ENCODE measurements around the gene GPR158. TPM values are rescaled to one million over a fixed set of nuclear protein-coding genes. Genes with fewer than 3 reads are reported as not detected.

The GPR158 gene
- total and polyA plus RNA-seq, 4 donors: 0.42 TPM; not detected in 3

DNA sequence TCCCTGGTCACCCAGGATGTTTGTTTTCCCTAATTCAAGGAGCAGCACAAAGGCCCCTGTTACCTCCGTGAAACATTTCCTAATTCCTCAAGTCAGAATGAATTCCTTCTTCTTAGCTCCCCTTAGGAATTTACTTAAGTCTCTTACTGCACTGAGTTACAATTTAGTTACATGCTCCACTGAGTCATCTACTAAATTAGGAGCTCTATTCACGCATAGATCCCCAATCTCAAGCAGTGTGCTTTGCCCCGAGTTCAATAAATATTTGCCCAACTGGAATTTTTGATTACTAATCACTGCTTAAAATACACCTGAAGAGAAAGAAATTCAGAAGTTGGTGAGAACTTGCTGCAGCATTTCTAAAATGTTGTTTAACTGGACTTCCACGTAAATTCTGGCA lies 429.8 kb downstream of the GPR158 start:
- H3K9me3 ChIP-seq (ENCODE audit: control insufficient read depth, low read length): no peaks in the 10 kb centered on the region
- DNase-seq (no peak), ATAC-seq (ENCODE audit: low FRiP score) (no peak)
- no peak overlapping the region for H3K27ac ChIP-seq (ENCODE audit: low read depth in 1 of 2, low read length in 2 of 2)
- intact Hi-C loops (cut with DNase I): no loop called here
- 49 to 50% methylated on average over 4 of the region's 4 CpGs for WGBS, 2 donors
- no peaks in the 10 kb centered on the region for H3K4me1 ChIP-seq (ENCODE audit: control insufficient read depth in 1 of 2, insufficient read depth in 2 of 2, low read length in 2 of 2)
- H3K36me3 ChIP-seq (ENCODE audit: control insufficient read depth in 1 of 2, insufficient read depth in 2 of 2, low read length in 1 of 2): no peaks in the 10 kb centered on the region
- no peak overlapping the region for H3K4me3 ChIP-seq (ENCODE audit: low read length in 2 of 2)
- H3K27me3 ChIP-seq (ENCODE audit: control insufficient read depth in 1 of 2, insufficient read depth in 2 of 2, low read length in 1 of 2): no peaks in the 10 kb centered on the region

DNA sequence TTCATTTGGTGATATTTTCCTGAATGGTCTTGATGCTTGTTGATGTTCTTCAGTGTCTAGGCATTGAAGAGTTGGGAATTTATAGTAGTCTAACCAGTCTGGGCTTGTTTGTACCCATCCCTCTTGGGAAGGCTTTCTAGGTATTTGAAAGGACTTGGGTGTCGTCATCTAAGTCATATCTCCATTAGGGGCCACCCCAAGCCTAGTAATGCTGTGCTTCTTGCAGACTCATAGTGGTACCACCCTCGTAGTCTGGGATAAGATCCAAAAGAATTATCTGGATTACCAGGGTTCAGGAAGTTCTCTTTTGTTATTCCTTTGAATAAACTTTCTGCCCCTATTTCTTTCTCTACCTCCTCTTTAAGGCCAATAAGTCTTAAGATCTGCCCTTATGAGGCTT lies 439.9 kb downstream of the GPR158 start:
- no peak for DNase-seq
- no peak overlapping the region for H3K27ac ChIP-seq (ENCODE audit: low read depth in 1 of 2, low read length in 2 of 2)
- H3K36me3 ChIP-seq (ENCODE audit: control insufficient read depth in 1 of 2, insufficient read depth in 2 of 2, low read length in 1 of 2): no peaks in the 10 kb centered on the region
- no peaks in the 10 kb centered on the region for H3K4me1 ChIP-seq (ENCODE audit: control insufficient read depth in 1 of 2, insufficient read depth in 2 of 2, low read length in 2 of 2)
- intact Hi-C loops (cut with DNase I): no loop called here
- no peaks in the 10 kb centered on the region for H3K9me3 ChIP-seq (ENCODE audit: control insufficient read depth, low read length)
- H3K27me3 ChIP-seq (ENCODE audit: control insufficient read depth in 1 of 2, insufficient read depth in 2 of 2, low read length in 1 of 2): no peaks in the 10 kb centered on the region
- H3K4me3 ChIP-seq (ENCODE audit: low read length in 2 of 2): no peak overlapping the region
- WGBS, 2 donors: 65 to 70% methylated on average over 2 of the region's 2 CpGs
- ATAC-seq (ENCODE audit: low FRiP score): no peak

DNA sequence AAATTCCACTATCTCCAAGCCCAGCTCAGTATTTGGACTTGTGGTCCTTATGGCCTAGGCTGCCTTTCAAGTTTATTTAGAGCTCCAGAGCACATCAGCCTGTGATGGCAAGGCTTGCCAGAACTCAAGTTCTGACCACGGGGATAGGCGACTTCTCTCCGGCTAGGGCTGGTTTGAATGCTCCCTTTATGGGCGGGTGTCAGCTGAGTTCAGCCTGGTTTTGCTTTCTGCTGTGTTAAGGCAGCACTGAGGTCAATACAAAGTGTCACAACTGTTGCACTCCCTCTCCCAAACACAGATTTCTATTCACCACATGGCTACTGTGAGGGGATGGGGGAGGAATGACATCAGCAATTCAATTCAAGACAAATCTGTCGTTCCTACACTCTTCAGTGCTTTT lies 441.1 kb downstream of the GPR158 start:
- Histone ChIP-seq H3K36me3 (ENCODE audit: control insufficient read depth in 1 of 2, insufficient read depth in 2 of 2, low read length in 1 of 2) (no peaks in the 10 kb centered on the region), H3K4me1 (ENCODE audit: control insufficient read depth in 1 of 2, insufficient read depth in 2 of 2, low read length in 2 of 2) (no peaks in the 10 kb centered on the region), H3K4me3 (ENCODE audit: low read length in 2 of 2) (no peak overlapping the region), H3K9me3 (ENCODE audit: control insufficient read depth, low read length) (no peaks in the 10 kb centered on the region), H3K27ac (ENCODE audit: low read depth in 1 of 2, low read length in 2 of 2) (no peak overlapping the region), H3K27me3 (ENCODE audit: control insufficient read depth in 1 of 2, insufficient read depth in 2 of 2, low read length in 1 of 2) (no peaks in the 10 kb centered on the region)
- no peak for ATAC-seq (ENCODE audit: low FRiP score)
- DNase-seq: no peak
- intact Hi-C loops (cut with DNase I): no loop called here
- 84 to 85% methylated on average over 5 of the region's 5 CpGs for WGBS, 2 donors

DNA sequence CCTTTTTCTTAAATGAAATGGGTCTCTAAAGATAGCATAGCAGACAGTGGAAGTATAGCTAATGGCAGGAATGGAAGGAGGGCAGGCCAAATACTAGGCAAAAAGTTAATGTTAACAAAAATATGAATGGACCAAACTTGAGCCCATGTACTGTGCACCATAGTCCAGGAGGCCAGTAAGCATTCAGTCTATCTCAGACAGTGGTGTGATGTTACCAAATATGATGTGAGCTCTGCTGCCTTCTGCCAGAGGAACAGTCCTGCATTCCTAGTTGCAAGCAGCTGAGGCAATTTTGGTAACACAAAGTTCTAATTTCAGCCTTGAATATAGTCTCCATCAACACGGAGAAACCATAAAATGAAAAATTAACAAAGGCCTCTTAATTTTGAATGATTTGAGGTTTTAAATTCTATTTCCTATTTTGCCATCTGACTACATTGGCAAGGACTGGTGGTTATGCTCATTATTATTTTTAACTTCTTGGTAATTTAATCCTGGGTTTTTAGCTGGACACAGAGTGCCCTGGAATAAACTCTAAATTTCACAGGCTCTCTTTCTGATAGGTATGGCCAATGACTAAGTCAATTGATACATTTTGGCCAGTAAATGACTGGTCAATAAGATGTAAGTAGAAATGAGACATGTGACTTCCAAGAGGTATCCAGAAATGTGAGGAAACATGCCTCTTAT lies 442.2 kb downstream of the GPR158 start:
- no peaks in the 10 kb centered on the region for H3K27me3 ChIP-seq (ENCODE audit: control insufficient read depth in 1 of 2, insufficient read depth in 2 of 2, low read length in 1 of 2)
- no peak for DNase-seq
- H3K4me3 ChIP-seq (ENCODE audit: low read length in 2 of 2): no peak overlapping the region
- H3K36me3 ChIP-seq (ENCODE audit: control insufficient read depth in 1 of 2, insufficient read depth in 2 of 2, low read length in 1 of 2): no peaks in the 10 kb centered on the region
- H3K4me1 ChIP-seq (ENCODE audit: control insufficient read depth in 1 of 2, insufficient read depth in 2 of 2, low read length in 2 of 2): no peaks in the 10 kb centered on the region
- intact Hi-C loops (cut with DNase I): no loop called here
- WGBS, 2 donors: 80 to 91% methylated on average over 1 of the region's 1 CpG
- no peaks in the 10 kb centered on the region for H3K9me3 ChIP-seq (ENCODE audit: control insufficient read depth, low read length)
- no peak overlapping the region for H3K27ac ChIP-seq (ENCODE audit: low read depth in 1 of 2, low read length in 2 of 2)
- ATAC-seq (ENCODE audit: low FRiP score): no peak

DNA sequence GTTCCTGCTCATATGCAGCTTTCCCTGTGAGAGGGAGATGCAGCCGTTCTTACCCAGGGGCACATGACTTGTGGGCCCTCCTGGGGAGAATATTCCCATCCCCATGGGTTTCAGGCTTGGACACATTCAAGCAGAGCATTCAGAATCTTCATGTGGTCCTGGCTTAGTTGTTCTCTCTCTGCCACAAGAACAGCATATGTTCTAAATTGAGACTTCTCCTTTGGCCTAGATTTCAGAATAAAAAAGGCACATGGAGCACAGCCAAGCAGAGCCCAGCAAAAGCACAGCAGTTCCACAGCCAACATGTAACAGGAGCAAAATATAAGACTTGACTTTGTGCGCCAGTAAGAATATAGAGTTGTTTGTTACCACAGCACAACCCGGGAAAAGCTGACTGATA lies 452.8 kb downstream of the GPR158 start:
- Histone ChIP-seq H3K4me1 (ENCODE audit: control insufficient read depth in 1 of 2, insufficient read depth in 2 of 2, low read length in 2 of 2) (no peaks in the 10 kb centered on the region), H3K4me3 (ENCODE audit: low read length in 2 of 2) (no peak overlapping the region), H3K36me3 (ENCODE audit: control insufficient read depth in 1 of 2, insufficient read depth in 2 of 2, low read length in 1 of 2) (no peaks in the 10 kb centered on the region), H3K9me3 (ENCODE audit: control insufficient read depth, low read length) (no peaks in the 10 kb centered on the region), H3K27ac (ENCODE audit: low read depth in 1 of 2, low read length in 2 of 2) (no peak overlapping the region), H3K27me3 (ENCODE audit: control insufficient read depth in 1 of 2, insufficient read depth in 2 of 2, low read length in 1 of 2) (no peaks in the 10 kb centered on the region)
- ATAC-seq (ENCODE audit: low FRiP score) (no peak), DNase-seq (no peak)
- intact Hi-C loops (cut with DNase I): no loop called here
- WGBS, 2 donors: 63 to 71% methylated on average over 3 of the region's 3 CpGs

DNA sequence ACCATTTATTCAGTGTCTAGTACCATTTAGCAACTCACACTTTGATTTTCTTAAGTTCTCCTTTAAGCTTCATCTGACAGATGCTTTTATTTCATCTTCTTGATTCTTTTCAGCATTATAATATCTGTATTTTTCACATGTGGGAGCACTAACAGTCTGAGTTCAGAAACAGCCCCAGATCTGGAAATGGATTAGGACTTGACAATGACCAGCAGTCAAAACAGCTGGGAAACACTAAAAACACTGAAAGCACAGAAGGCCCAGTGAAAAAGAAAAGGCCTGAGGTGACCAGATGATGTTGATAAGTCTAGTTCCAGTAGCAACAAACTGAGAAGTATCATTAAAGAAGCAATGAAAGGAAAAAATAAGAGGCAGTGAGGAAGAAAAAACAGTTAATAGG lies 454.5 kb downstream of the GPR158 start:
- no peak overlapping the region for H3K27ac ChIP-seq (ENCODE audit: low read depth in 1 of 2, low read length in 2 of 2)
- H3K4me3 ChIP-seq (ENCODE audit: low read length in 2 of 2): no peak overlapping the region
- H3K27me3 ChIP-seq (ENCODE audit: control insufficient read depth in 1 of 2, insufficient read depth in 2 of 2, low read length in 1 of 2): no peaks in the 10 kb centered on the region
- ATAC-seq (ENCODE audit: low FRiP score) (no peak), DNase-seq (no peak)
- no peaks in the 10 kb centered on the region for H3K36me3 ChIP-seq (ENCODE audit: control insufficient read depth in 1 of 2, insufficient read depth in 2 of 2, low read length in 1 of 2)
- intact Hi-C loops (cut with DNase I): no loop called here
- H3K9me3 ChIP-seq (ENCODE audit: control insufficient read depth, low read length): no peaks in the 10 kb centered on the region
- no peaks in the 10 kb centered on the region for H3K4me1 ChIP-seq (ENCODE audit: control insufficient read depth in 1 of 2, insufficient read depth in 2 of 2, low read length in 2 of 2)

GRCh38 chr10:25631471-25631870 lies 456.7 kb downstream of the GPR158 start:
- Histone ChIP-seq H3K27me3 (ENCODE audit: control insufficient read depth in 1 of 2, insufficient read depth in 2 of 2, low read length in 1 of 2) (no peaks in the 10 kb centered on the region), H3K4me3 (ENCODE audit: low read length in 2 of 2) (no peak overlapping the region), H3K27ac (ENCODE audit: low read depth in 1 of 2, low read length in 2 of 2) (no peak overlapping the region), H3K4me1 (ENCODE audit: control insufficient read depth in 1 of 2, insufficient read depth in 2 of 2, low read length in 2 of 2) (no peaks in the 10 kb centered on the region), H3K36me3 (ENCODE audit: control insufficient read depth in 1 of 2, insufficient read depth in 2 of 2, low read length in 1 of 2) (no peaks in the 10 kb centered on the region), H3K9me3 (ENCODE audit: control insufficient read depth, low read length) (no peaks in the 10 kb centered on the region)
- WGBS, 2 donors: 81 to 83% methylated on average over 4 of the region's 4 CpGs
- ATAC-seq (ENCODE audit: low FRiP score): no peak
- intact Hi-C loops (cut with DNase I): no loop called here
- DNase-seq: no peak

GRCh38 chr10:25632802-25633201 lies 458.0 kb downstream of the GPR158 start:
- Histone ChIP-seq H3K4me1 (ENCODE audit: control insufficient read depth in 1 of 2, insufficient read depth in 2 of 2, low read length in 2 of 2) (no peaks in the 10 kb centered on the region), H3K27ac (ENCODE audit: low read depth in 1 of 2, low read length in 2 of 2) (no peak overlapping the region), H3K9me3 (ENCODE audit: control insufficient read depth, low read length) (no peaks in the 10 kb centered on the region), H3K4me3 (ENCODE audit: low read length in 2 of 2) (no peak overlapping the region), H3K27me3 (ENCODE audit: control insufficient read depth in 1 of 2, insufficient read depth in 2 of 2, low read length in 1 of 2) (no peaks in the 10 kb centered on the region), H3K36me3 (ENCODE audit: control insufficient read depth in 1 of 2, insufficient read depth in 2 of 2, low read length in 1 of 2) (no peaks in the 10 kb centered on the region)
- WGBS, 2 donors: 82 to 89% methylated on average over 5 of the region's 5 CpGs
- no peak for DNase-seq
- no peak for ATAC-seq (ENCODE audit: low FRiP score)
- intact Hi-C loops (cut with DNase I): no loop called here

DNA sequence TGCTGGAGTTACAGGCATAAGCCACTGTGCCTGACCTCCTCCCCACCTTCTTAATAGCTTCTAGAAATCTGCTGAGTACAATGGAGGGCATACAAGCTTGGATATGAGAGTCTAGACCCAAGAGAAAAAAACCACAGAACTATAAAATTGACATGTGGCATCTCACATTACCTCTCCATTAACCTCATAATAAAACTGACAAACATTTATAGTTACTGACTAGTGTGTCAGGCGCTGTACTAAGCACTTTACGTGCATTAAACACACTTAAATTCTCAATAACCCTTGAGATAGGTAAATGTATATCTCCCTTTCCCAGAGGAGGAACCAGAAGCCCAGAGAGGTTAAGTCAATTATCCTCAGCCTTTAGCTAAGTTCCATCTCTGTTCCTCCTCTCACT lies 458.7 kb downstream of the GPR158 start:
- Histone ChIP-seq H3K9me3 (ENCODE audit: control insufficient read depth, low read length) (no peaks in the 10 kb centered on the region), H3K27ac (ENCODE audit: low read depth in 1 of 2, low read length in 2 of 2) (no peak overlapping the region), H3K4me1 (ENCODE audit: control insufficient read depth in 1 of 2, insufficient read depth in 2 of 2, low read length in 2 of 2) (no peaks in the 10 kb centered on the region), H3K27me3 (ENCODE audit: control insufficient read depth in 1 of 2, insufficient read depth in 2 of 2, low read length in 1 of 2) (no peaks in the 10 kb centered on the region), H3K4me3 (ENCODE audit: low read length in 2 of 2) (no peak overlapping the region), H3K36me3 (ENCODE audit: control insufficient read depth in 1 of 2, insufficient read depth in 2 of 2, low read length in 1 of 2) (no peaks in the 10 kb centered on the region)
- 83 to 87% methylated on average over 2 of the region's 2 CpGs for WGBS, 2 donors
- ATAC-seq (ENCODE audit: low FRiP score) (no peak), DNase-seq (no peak)
- intact Hi-C loops (cut with DNase I): no loop called here
